ENCODE measurements around the gene FLNC.

The FLNC gene

GRCh38 chr7:128883622-128884448, 53.6 kb downstream of the FLNC start:
- DNase-seq (ENCODE audit: low spot score), result peak; percentile 93
- TF ChIP-seq, protein P1, sequence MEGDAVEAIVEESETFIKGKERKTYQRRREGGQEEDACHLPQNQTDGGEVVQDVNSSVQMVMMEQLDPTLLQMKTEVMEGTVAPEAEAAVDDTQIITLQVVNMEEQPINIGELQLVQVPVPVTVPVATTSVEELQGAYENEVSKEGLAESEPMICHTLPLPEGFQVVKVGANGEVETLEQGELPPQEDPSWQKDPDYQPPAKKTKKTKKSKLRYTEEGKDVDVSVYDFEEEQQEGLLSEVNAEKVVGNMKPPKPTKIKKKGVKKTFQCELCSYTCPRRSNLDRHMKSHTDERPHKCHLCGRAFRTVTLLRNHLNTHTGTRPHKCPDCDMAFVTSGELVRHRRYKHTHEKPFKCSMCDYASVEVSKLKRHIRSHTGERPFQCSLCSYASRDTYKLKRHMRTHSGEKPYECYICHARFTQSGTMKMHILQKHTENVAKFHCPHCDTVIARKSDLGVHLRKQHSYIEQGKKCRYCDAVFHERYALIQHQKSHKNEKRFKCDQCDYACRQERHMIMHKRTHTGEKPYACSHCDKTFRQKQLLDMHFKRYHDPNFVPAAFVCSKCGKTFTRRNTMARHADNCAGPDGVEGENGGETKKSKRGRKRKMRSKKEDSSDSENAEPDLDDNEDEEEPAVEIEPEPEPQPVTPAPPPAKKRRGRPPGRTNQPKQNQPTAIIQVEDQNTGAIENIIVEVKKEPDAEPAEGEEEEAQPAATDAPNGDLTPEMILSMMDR (IDR thresholded peaks at IDR 0.05; ENCODE audit: extremely low read depth, missing control alignments), result peak; percentile 83

GRCh38 chr7:128884561-128885369, 54.6 kb downstream of the FLNC start:
- TF ChIP-seq, protein P1 (IDR thresholded peaks at IDR 0.05; ENCODE audit: extremely low read depth, missing control alignments), result no peak
- no peak for DNase-seq (ENCODE audit: low spot score)

DNA sequence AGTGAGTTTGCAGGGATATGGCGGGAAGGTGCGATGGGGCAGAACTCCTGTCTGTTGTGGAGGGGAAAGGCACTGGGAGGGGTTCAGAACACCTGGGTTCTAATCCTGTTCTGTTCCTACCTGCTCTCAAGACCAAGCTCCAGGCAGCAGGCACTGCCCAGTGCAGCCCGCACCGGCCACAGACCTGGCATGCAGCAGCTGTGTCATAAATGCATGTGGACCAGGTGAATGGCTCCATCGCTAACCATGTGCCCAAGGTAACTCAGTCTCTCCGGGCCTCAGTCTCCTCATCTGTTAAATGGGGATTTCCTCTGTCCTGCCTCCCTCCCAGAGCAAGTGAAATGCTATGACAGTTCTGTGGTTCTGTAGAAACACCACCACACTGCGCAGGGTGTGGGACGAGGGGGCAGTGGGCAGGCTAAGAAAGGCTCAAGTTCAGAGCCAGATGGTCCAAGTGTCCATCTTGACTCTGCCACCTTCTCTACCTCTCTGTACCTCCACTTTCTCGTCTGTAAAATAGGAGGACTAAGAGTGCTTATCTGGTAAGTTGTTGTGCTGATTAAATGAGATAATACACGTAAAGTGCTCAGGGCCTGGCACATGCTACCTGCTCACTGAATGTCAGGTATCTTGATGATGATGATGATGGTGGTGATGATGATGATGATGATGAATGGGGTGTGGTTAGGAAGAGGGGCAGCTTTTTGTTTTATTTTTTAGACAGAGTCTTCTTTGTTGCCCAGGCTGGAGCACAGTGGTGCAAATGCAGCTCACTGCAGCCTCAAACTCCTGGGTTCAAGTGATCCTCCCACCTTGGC, 55.4 kb downstream of the FLNC start:
- DNase-seq (ENCODE audit: low spot score), result no peak
- TF ChIP-seq, protein P1 (IDR thresholded peaks at IDR 0.05; ENCODE audit: extremely low read depth, missing control alignments), result no peak

DNA sequence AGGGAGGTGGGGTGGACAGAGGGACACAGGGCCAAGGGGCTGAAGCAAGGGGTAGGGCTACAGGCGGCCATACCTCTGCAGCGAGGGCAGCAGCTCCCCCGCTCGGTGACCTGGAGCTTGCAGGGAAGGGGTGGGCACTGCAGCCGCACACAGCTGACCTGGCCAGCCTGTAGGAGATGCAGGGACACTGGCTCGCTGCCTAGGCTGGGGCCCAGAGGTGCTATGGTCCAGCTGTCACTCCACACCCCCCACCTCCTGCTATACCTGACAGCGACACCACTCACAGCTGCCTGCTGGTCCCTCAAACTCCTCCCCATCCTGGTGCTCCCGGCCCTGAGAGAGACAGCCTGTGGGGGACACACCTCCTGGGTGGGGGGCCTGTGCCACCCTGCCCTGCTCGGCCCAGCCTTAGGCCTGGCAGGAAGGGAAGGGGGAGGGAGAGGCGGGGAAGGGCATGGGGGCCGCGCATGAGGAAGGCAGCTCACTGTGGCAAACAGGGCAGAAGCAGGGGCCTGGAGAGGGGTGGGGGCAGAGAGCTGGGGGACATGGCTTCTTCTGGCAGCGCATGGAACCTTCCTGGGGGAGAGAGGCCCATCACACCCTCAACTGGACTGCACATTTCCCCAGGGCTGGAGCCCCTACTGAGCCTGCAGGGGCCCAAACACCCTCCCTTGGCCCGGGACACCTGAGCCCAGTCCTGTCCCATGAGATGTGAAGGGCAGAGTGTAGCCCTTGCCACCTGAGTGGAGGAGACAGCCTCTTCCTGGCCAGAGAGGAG, 56.4 kb downstream of the FLNC start:
- DNase-seq (ENCODE audit: low spot score), result no peak
- TF ChIP-seq, protein P1 (IDR thresholded peaks at IDR 0.05; ENCODE audit: extremely low read depth, missing control alignments), result no peak

DNA sequence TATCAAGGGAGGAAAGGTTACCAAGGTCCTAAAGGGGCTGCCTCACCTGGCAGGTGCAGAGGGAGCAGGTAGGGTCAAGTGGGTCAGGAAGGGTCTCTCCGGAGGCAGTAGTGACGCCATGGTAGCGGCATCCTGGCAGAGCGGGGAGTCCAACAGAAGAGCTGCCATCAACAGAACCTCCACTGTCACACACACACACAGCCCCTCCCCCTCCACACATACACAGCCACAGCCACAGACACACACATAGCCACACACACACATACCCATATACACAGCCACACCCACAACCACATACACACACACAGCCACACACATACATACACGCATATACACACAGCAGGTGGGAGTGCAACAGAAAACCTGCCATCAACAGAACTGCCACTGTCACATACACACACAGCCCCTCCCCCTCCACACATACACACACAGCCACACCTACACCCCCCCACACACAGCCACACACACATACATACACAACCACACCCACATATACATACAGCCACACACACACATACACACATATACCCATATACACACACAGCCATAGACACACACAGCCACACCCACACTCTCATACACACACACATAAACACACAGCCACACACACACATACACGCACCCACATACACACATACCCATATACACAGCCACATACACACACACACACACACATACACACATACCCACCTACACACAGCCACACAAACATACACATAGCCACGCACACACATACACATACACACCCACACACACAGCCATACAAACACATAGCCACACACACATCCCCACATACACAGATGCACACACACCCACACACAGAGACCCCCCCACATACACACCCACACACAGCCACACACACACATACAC, 57.2 kb downstream of the FLNC start:
- no peak for DNase-seq (ENCODE audit: low spot score)
- TF ChIP-seq, protein P1 (IDR thresholded peaks at IDR 0.05; ENCODE audit: extremely low read depth, missing control alignments), result no peak
